Sigmoid colon (tissue), 7 donors: ENCODE results near the gene MLXIP. TPM values are rescaled to one million over a fixed set of nuclear protein-coding genes. Genes with fewer than 3 reads are reported as not detected.

Source experiments
- DNase-seq: peaks from one replicate; pipeline ENCODE4 v3.0.0-alpha.2; 2019
- H3K27ac ChIP-seq, 4 donors: fragments of 200-600 bp; sonication (generic); one replicate each; pipeline ENCODE4 v1.5.1; 2016 to 2019; ENCODE audit warnings: mild to moderate bottlenecking in 1 of 4
- H3K27me3 ChIP-seq, 3 donors: fragments of 200-600 bp; sonication (generic); one replicate each; pipeline ENCODE4 v1.5.1; 2019; ENCODE audit warnings: mild to moderate bottlenecking in 1 of 3
- H3K36me3 ChIP-seq, 4 donors: fragments of 200-600 bp; sonication (generic); one replicate each; pipeline ENCODE4 v1.5.1; 2016 to 2019
- H3K4me1 ChIP-seq, 4 donors: fragments of 200-600 bp; sonication (generic); one replicate each; pipeline ENCODE4 v1.5.1; 2017 to 2019
- H3K4me3 ChIP-seq, 4 donors: fragments of 200-600 bp; sonication (generic); one replicate each; pipeline ENCODE4 v1.5.1; 2017 to 2019; ENCODE audit warnings: mild to moderate bottlenecking in 2 of 4, moderate library complexity in 1 of 4
- H3K9me3 ChIP-seq, 4 donors: fragments of 200-600 bp in 3 of 4; sonication (generic) in 3 of 4; one replicate each; pipeline versions ENCODE4 v1.5.1 to v1.6.1; 2013 to 2019
- CTCF ChIP-seq, 4 experiments: fragments of 450-650 bp in 3 of 4; fragments of 200-600 bp in 1 of 4; IDR thresholded peaks; one replicate each; pipeline ENCODE4 v1.5.1; 2016 to 2019; ENCODE audit warnings: antibody characterized with exemption in 4 of 4, mild to moderate bottlenecking in 3 of 4, moderate library complexity in 2 of 4
- EP300 ChIP-seq, 4 donors: sonication (generic); formaldehyde crosslinking; IDR thresholded peaks; one replicate each; pipeline ENCODE4 v1.6.1; 2017; ENCODE audit warnings: antibody characterized with exemption in 4 of 4
- POLR2A ChIP-seq, 2 donors: fragments of 450-650 bp; IDR thresholded peaks; one replicate each; pipeline ENCODE4 v1.6.1; 2016; ENCODE audit warnings: antibody characterized with exemption in 2 of 2, mild to moderate bottlenecking in 2 of 2, moderate library complexity in 2 of 2
- POLR2AphosphoS5 ChIP-seq, 4 donors: sonication (generic); formaldehyde crosslinking; IDR thresholded peaks; one replicate each; pipeline ENCODE4 v1.6.1; 2017; ENCODE audit warnings: antibody characterized with exemption in 4 of 4
- WGBS, 2 donors: extraction: QIAGEN DNeasy Blood & Tissue Kit; methylation state at CpG; one replicate each; pipeline ENCODE4 v1.1.7; 2013; 5-methylcytosine and 5-hydroxymethylcytosine counted together
- intact Hi-C: fragments of 100-400 bp; cut with DNase I; formaldehyde crosslinking; loops from one replicate; pipeline ENCODE4 v1.15.1; 2023
- polyA plus RNA-seq, 3 donors: library from polyadenylated mRNA; stranded (reverse); fragments of 200-250 nt; gene quantifications; one replicate each; pipeline ENCODE4 v1.2.3, GENCODE V29; 2013
- total RNA-seq, 4 donors: library from RNA; depleted of rRNA; stranded (reverse); fragments of >200 nt; gene quantifications; one replicate each; pipeline ENCODE4 v1.1.0, GENCODE V29; 2016
- donor health status: healthy with polysubstance abuse.
- donor health status: Bipolar disorder and iron deficiency.
- donor health status: healthy.

Gene MLXIP
- total and polyA plus RNA-seq, 7 donors = 15.6 to 141 (median 37.5) TPM

DNA sequence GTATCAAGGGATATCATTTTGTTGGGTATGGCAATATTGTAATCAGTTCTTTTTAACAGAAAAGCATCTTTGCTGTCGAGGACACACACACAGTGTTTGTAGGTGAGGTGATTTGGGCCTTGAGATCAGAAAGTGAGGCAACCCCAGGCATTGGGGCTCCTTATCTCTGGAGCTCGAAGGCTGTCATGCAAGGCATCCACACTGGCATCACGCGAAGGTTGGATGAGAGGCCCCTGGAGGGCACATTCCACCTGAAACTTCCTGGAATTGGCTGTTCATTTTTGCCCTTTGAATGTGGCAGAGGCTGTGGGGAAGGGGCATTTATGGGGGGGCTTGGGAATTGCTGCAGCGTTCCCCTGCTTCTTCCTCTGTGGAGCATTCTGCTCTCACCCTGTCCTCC, 49.9 kb downstream of the MLXIP start:
- H3K27me3 ChIP-seq = no peaks in the 10 kb centered on the region
- intact Hi-C loops = no loop called here

GRCh38 chr12:122129131-122129530, 50.6 kb downstream of the MLXIP start:
- H3K9me3 ChIP-seq = no peaks in the 10 kb centered on the region
- peaks cover 57 to 74% (median 61%) of the 10 kb centered on the region in 4 donors for H3K36me3 ChIP-seq
- H3K4me1 ChIP-seq = peaks cover 0 to 33% (median 32%) of the 10 kb centered on the region in 4 donors
- 85 to 93% methylated on average over 13 of the region's 13 CpGs for WGBS, 2 donors
- intact Hi-C loops = no loop called here
- H3K4me3 ChIP-seq = no peak overlapping the region
- no peak for DNase-seq
- no peaks in the 10 kb centered on the region for H3K27me3 ChIP-seq
- TF ChIP-seq EP300 (IDR thresholded peaks at IDR 0.05) (no peak), CTCF (IDR thresholded peaks at IDR 0.05) (no peak), POLR2AphosphoS5 (IDR thresholded peaks at IDR 0.05) (no peak)
- no peak overlapping the region for H3K27ac ChIP-seq

More for the DNA sequence above, 49.9 kb downstream of the MLXIP start:
- WGBS, 2 donors = 65 to 85% methylated on average over 5 of the region's 5 CpGs
- no peak for TF ChIP-seq CTCF (IDR thresholded peaks at IDR 0.05)
- TF ChIP-seq POLR2AphosphoS5 (IDR thresholded peaks at IDR 0.05) = no peak
- no peak for TF ChIP-seq EP300 (IDR thresholded peaks at IDR 0.05)
- TF ChIP-seq POLR2A (IDR thresholded peaks at IDR 0.05) = no peak
- no peaks in the 10 kb centered on the region for H3K9me3 ChIP-seq
- peaks cover 0 to 38% (median 37%) of the 10 kb centered on the region in 4 donors for H3K4me1 ChIP-seq
- H3K27ac ChIP-seq = no peak overlapping the region
- peaks cover 51 to 67% (median 55%) of the 10 kb centered on the region in 4 donors for H3K36me3 ChIP-seq
- no peak for DNase-seq
- no peak overlapping the region for H3K4me3 ChIP-seq

- WGBS, 2 donors = 65 to 84% methylated on average over 17 of the region's 17 CpGs
- intact Hi-C loops = no loop called here
- H3K4me3 ChIP-seq = no peak overlapping the region
- H3K9me3 ChIP-seq = no peaks in the 10 kb centered on the region
- H3K36me3 ChIP-seq = peaks cover 59 to 84% (median 68%) of the 10 kb centered on the region in 4 donors
- no peak for DNase-seq
- TF ChIP-seq CTCF (IDR thresholded peaks at IDR 0.05) (no peak), POLR2A (IDR thresholded peaks at IDR 0.05) (no peak), POLR2AphosphoS5 (IDR thresholded peaks at IDR 0.05) (no peak), EP300 (IDR thresholded peaks at IDR 0.05) (no peak)
- peaks cover 0 to 24% (median 23%) of the 10 kb centered on the region in 4 donors for H3K4me1 ChIP-seq
- no peaks in the 10 kb centered on the region for H3K27me3 ChIP-seq
- no peak overlapping the region for H3K27ac ChIP-seq
Observed at GRCh38 chr12:122130150-122130549, 51.6 kb downstream of the MLXIP start.

DNA sequence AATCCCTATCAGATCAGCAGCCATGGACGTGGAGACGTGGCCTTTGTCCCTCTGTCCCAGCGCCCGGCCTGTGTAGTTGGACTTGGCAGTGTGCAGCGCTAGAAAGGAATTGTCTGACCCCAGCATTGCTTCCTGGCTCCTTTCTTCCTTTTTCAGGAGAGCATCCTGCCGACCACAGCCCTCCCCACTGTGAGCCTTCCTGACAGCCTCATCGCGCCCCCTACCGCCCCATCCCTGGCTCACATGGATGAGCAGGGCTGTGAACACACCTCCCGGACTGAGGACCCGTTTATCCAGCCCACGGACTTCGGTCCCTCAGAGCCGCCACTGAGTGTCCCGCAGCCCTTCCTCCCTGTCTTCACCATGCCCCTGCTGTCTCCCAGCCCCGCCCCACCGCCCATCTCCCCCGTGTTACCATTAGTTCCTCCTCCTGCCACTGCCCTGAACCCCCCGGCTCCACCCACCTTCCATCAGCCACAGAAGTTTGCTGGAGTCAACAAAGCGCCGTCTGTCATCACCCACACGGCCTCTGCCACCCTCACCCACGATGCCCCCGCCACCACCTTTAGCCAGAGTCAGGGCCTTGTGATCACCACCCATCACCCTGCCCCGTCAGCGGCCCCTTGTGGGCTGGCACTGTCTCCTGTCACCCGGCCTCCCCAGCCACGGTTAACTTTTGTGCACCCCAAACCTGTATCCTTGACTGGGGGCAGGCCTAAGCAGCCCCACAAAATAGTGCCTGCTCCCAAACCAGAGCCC, 54.8 kb downstream of the MLXIP start:
- 73 to 82% methylated on average over 28 of the region's 28 CpGs for WGBS, 2 donors
- H3K4me3 ChIP-seq = no peak overlapping the region
- intact Hi-C loops = no loop called here
- no peak overlapping the region for H3K27ac ChIP-seq
- no peaks in the 10 kb centered on the region for H3K27me3 ChIP-seq
- H3K9me3 ChIP-seq = no peaks in the 10 kb centered on the region
- TF ChIP-seq EP300 (IDR thresholded peaks at IDR 0.05) (no peak), CTCF (IDR thresholded peaks at IDR 0.05) (no peak), POLR2AphosphoS5 (IDR thresholded peaks at IDR 0.05) (no peak), POLR2A (IDR thresholded peaks at IDR 0.05) (no peak)
- no peak for DNase-seq
- no peaks in the 10 kb centered on the region for H3K4me1 ChIP-seq
- peaks cover 54 to 100% (median 72%) of the 10 kb centered on the region in 4 donors for H3K36me3 ChIP-seq
